Measurements from ENCODE around the gene BOLL. TPM values are rescaled to one million over a fixed set of nuclear protein-coding genes. Genes with fewer than 3 reads are reported as not detected.

BOLL gene
- total and polyA plus RNA-seq, 12 donors, result not detected

GRCh38 chr2:197705912-197706838 is 78.9 kb downstream of the BOLL start:
- WGBS, 4 donors, result 10 to 41% (median 16%) methylated on average over 16 to 38 of the region's 38 CpGs
- peaks cover 14 to 41% of the 10 kb centered on the region in 2 donors for H3K4me1 ChIP-seq (replicated peaks in 1 of 2)
- no peaks in the 10 kb centered on the region for H3K36me3 ChIP-seq (replicated peaks in 1 of 2)
- peak in 6 of 7 donors; percentile 11 to 72 (median 30) for DNase-seq
- peak overlapping the region; percentile 78 to 92 (median 86) for H3K4me3 ChIP-seq
- H3K27ac ChIP-seq, result peak overlapping the region in 4 of 5 donors; percentile 67 to 89 (median 80)
- intact Hi-C loops (cut with DNase I), result loop anchor here in 1 of 2 donors (5.0 kb wide), 1 partner anchor 71 kb away; no protein-coding TSS in a partner anchor
- TF ChIP-seq CTCF (IDR thresholded peaks at IDR 0.05), result no peak
- no peak for TF ChIP-seq POLR2A (IDR thresholded peaks at IDR 0.05)
- no peaks in the 10 kb centered on the region for H3K9me3 ChIP-seq (replicated peaks in 1 of 3)
- H3K27me3 ChIP-seq, result no peaks in the 10 kb centered on the region

GRCh38 chr2:197705121-197705911 is 79.8 kb downstream of the BOLL start, which contains the start of gene MARS2:
Gene MARS2, plus strand, starts transcription at chr2:197705369. Its CDS starts 37 bp downstream, at chr2:197705406.
- Histone ChIP-seq H3K27me3 (no peaks in the 10 kb centered on the region), H3K27ac (peak within 1 kb of the TSS; percentile 75 to 89 (median 85)), H3K4me3 (peak within 1 kb of the TSS; percentile 78 to 92 (median 86)), H3K36me3 (replicated peaks in 1 of 2) (no peaks in the 10 kb centered on the region), H3K9me3 (replicated peaks in 1 of 3) (no peaks in the 10 kb centered on the region), H3K4me1 (replicated peaks in 1 of 2) (peaks cover 14 to 41% of the 10 kb centered on the region in 2 donors)
- intact Hi-C loops (cut with DNase I), result loop anchor here in 1 of 2 donors (5.0 kb wide), 1 partner anchor 72 kb away; no protein-coding TSS in a partner anchor
- DNase-seq, result peak; percentile 92 to 96 (median 95)
- TF ChIP-seq POLR2A (IDR thresholded peaks at IDR 0.05) (peak in 1 of 2 donors; percentile 75), CTCF (IDR thresholded peaks at IDR 0.05) (no peak)
- WGBS, 4 donors, result 0 to 1% (median 0%) methylated on average over 2 to 86 of the region's 86 CpGs

GRCh38 chr2:197704434-197705120 is 80.5 kb downstream of the BOLL start:
- Histone ChIP-seq H3K27ac (peak overlapping the region; percentile 70 to 89 (median 85)), H3K27me3 (no peaks in the 10 kb centered on the region), H3K9me3 (replicated peaks in 1 of 3) (no peaks in the 10 kb centered on the region), H3K4me3 (peak overlapping the region in 3 of 4 donors; percentile 16 to 84 (median 56)), H3K4me1 (replicated peaks in 1 of 2) (peaks cover 14 to 37% of the 10 kb centered on the region in 2 donors), H3K36me3 (replicated peaks in 1 of 2) (no peaks in the 10 kb centered on the region)
- no peak for TF ChIP-seq POLR2A (IDR thresholded peaks at IDR 0.05)
- TF ChIP-seq CTCF (IDR thresholded peaks at IDR 0.05), result no peak
- no peak for DNase-seq
- intact Hi-C loops (cut with DNase I), result loop anchor here in 1 of 2 donors (5.0 kb wide), 1 partner anchor 73 kb away; no protein-coding TSS in a partner anchor
- 0 to 1% (median 1%) methylated on average over 5 of the region's 5 CpGs for WGBS, 4 donors
